Measurements from ENCODE around the gene PSMD2.

DNA sequence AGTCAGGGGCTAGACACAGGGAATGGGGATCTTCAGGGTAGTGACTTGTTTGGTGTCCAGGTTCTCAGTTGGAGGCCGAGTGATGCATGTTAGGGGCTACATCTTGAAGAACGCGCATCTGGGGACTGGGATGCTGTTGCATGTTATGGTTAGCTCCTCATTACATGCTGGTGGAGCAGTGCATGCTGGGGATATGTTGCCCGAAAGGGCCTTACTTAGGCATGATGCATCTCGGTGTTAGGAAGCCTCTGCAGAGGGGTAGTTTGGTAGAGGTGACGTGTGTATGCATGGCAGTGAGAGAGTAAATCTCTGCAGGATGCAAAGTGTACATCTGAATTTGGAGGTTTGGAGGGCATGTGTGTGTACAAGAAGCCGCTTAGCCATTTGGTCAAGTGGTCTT lies 17.8 kb downstream of the PSMD2 start:
- TF ChIP-seq, protein P1, sequence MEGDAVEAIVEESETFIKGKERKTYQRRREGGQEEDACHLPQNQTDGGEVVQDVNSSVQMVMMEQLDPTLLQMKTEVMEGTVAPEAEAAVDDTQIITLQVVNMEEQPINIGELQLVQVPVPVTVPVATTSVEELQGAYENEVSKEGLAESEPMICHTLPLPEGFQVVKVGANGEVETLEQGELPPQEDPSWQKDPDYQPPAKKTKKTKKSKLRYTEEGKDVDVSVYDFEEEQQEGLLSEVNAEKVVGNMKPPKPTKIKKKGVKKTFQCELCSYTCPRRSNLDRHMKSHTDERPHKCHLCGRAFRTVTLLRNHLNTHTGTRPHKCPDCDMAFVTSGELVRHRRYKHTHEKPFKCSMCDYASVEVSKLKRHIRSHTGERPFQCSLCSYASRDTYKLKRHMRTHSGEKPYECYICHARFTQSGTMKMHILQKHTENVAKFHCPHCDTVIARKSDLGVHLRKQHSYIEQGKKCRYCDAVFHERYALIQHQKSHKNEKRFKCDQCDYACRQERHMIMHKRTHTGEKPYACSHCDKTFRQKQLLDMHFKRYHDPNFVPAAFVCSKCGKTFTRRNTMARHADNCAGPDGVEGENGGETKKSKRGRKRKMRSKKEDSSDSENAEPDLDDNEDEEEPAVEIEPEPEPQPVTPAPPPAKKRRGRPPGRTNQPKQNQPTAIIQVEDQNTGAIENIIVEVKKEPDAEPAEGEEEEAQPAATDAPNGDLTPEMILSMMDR (IDR thresholded peaks at IDR 0.05), result no peak
- no peak for TF ChIP-seq POLR2AphosphoS5 (IDR thresholded peaks at IDR 0.05)

All from transverse colon (tissue), 4 donors.